AG09309 (cell line): ENCODE results near the gene EEIG2.

ENCODE experiments used
- DNase-seq: peaks from one replicate; pipeline ENCODE4 v3.0.0-alpha.2; 2010; ENCODE audit warnings: low read depth
- H3K4me3 ChIP-seq: 2 replicates; pipeline ENCODE4 v1.5.1; 2011; ENCODE audit warnings: mild to moderate bottlenecking, low read depth, low read length, moderate library complexity; ENCODE audit not compliant: control insufficient read depth
- CTCF ChIP-seq: IDR thresholded peaks from 2 replicates; pipeline ENCODE4 v1.5.1; 2011; ENCODE audit warnings: mild to moderate bottlenecking, low read depth, low read length, inconsistent platforms; ENCODE audit not compliant: insufficient read depth, control insufficient read depth; ENCODE audit errors: missing control alignments

EEIG2 gene

GRCh38 chr1:108583757-108584427 is 24.0 kb downstream of the EEIG2 start:
- no peak for TF ChIP-seq CTCF
- no peak overlapping the region for H3K4me3 ChIP-seq
- DNase-seq = no peak

- H3K4me3 ChIP-seq = no peak overlapping the region
- no peak for DNase-seq
- TF ChIP-seq CTCF = no peak
Observed at GRCh38 chr1:108584428-108584856, 24.5 kb downstream of the EEIG2 start.

- no peak for TF ChIP-seq CTCF
- H3K4me3 ChIP-seq = no peak overlapping the region
- DNase-seq = no peak
Observed at GRCh38 chr1:108585313-108585712, 25.4 kb downstream of the EEIG2 start.

GRCh38 chr1:108590441-108590840 is 30.5 kb downstream of the EEIG2 start:
- no peak overlapping the region for H3K4me3 ChIP-seq
- DNase-seq = no peak
- TF ChIP-seq CTCF = no peak

- no peak for TF ChIP-seq CTCF
- DNase-seq = peak; percentile 89
Observed at GRCh38 chr1:108590957-108591356, 31.1 kb downstream of the EEIG2 start.

GRCh38 chr1:108591466-108591865 is 31.6 kb downstream of the EEIG2 start:
- TF ChIP-seq CTCF = no peak
- H3K4me3 ChIP-seq = no peak overlapping the region
- no peak for DNase-seq

More at GRCh38 chr1:108590957-108591356, 31.1 kb downstream of the EEIG2 start:
- H3K4me3 ChIP-seq = no peak overlapping the region

- no peak overlapping the region for H3K4me3 ChIP-seq
- no peak for TF ChIP-seq CTCF
- no peak for DNase-seq
Observed at GRCh38 chr1:108592030-108592759, 32.3 kb downstream of the EEIG2 start.
